Activated T-helper 1 cell treated with anti-CD3 and anti-CD28 coated beads, Interleukin-12 subunit alpha, Interleukin-12 subunit beta, Interleukin-2, Interleukin-4 antibody, amounts not matched to agents 30 ng/mL and 10 ng/mL and 1 ng/mL, durations not matched to agents 14 hours and 24 hours and 36 hours (primary cell): ENCODE data around the gene MAU2. TPM values are rescaled to one million over a fixed set of nuclear protein-coding genes. Genes with fewer than 3 reads are reported as not detected.

Source experiments
- DNase-seq: peaks from one replicate; pipeline ENCODE4 v3.0.0; 2021; ENCODE audit warnings: low spot score
- H3K27ac Mint-ChIP-seq: one replicate; pipeline ENCODE4 v1.8.0; 2021; ENCODE audit warnings: mild to moderate bottlenecking, mixed read lengths
- H3K27me3 Mint-ChIP-seq: one replicate; pipeline ENCODE4 v1.8.0; 2022; ENCODE audit warnings: mild to moderate bottlenecking, moderate library complexity, mixed read lengths; ENCODE audit not compliant: insufficient read depth
- H3K36me3 Mint-ChIP-seq: one replicate; pipeline ENCODE4 v1.8.0; 2021; ENCODE audit warnings: low read depth, mixed read lengths
- H3K4me1 Mint-ChIP-seq: one replicate; pipeline ENCODE4 v1.8.0; 2021; ENCODE audit warnings: low read depth, mixed read lengths
- H3K4me3 Mint-ChIP-seq: one replicate; pipeline ENCODE4 v1.8.0; 2021; ENCODE audit warnings: mild to moderate bottlenecking, moderate library complexity, mixed read lengths
- H3K9me3 Mint-ChIP-seq: one replicate; pipeline ENCODE4 v1.8.0; 2021; ENCODE audit warnings: mixed read lengths
- intact Hi-C: fragments of 100-400 bp; cut with micrococcal nuclease; formaldehyde crosslinking; loops from one replicate; pipeline ENCODE4 v1.15.1; 2024
- total RNA-seq: library from RNA; stranded (reverse); gene quantifications from 2 replicates; pipeline ENCODE4 v1.2.3, GENCODE V29; 2022

The MAU2 gene, protein sequence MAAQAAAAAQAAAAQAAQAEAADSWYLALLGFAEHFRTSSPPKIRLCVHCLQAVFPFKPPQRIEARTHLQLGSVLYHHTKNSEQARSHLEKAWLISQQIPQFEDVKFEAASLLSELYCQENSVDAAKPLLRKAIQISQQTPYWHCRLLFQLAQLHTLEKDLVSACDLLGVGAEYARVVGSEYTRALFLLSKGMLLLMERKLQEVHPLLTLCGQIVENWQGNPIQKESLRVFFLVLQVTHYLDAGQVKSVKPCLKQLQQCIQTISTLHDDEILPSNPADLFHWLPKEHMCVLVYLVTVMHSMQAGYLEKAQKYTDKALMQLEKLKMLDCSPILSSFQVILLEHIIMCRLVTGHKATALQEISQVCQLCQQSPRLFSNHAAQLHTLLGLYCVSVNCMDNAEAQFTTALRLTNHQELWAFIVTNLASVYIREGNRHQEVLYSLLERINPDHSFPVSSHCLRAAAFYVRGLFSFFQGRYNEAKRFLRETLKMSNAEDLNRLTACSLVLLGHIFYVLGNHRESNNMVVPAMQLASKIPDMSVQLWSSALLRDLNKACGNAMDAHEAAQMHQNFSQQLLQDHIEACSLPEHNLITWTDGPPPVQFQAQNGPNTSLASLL
- 71.4 and 73.4 TPM in 2 replicates for total RNA-seq

DNA sequence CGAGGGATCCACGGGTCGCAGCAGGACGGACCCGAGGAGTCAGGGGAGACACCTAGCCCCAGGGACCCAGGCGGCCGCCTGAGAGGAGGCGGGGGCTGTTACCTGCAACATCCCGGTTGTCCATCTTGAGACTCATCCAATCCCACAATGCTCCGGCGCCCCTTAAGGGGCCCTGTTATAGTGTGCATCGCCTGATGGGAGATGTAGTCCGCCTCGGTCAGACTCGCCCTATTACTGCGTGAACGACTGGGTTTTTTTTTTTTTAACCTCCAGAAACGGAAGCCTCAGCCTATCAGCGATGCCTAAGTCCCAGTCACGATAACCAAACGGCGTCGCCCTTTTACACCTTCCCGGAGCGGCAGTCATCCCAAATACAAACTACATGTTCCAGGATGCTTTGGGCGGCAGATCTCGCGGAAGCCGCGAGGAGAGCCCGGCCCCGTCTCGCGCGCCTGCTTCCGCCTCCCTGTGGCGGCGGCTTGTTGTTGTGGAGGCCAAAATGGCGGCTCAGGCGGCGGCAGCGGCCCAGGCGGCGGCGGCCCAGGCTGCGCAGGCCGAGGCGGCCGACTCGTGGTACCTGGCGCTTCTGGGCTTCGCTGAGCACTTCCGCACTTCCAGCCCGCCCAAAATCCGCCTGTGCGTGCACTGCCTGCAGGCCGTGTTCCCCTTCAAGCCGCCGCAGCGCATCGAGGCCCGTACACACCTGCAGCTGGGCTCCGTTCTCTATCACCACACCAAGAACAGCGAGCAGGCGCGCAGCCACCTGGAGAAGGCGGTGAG is at the start of gene MAU2, which contains the start of gene SUGP1:
MAU2 (plus strand) TSS at position 469 of the 780 bp plus-strand sequence; CDS start at position 500, 31 bp downstream.
SUGP1 (minus strand) TSS at position 149 of the 780 bp plus-strand sequence; CDS start at position 136, 13 bp downstream.
- H3K4me1 Mint-ChIP-seq, result peaks cover 20% of the 10 kb centered on the region
- H3K9me3 Mint-ChIP-seq, result no peaks in the 10 kb centered on the region
- peak within 1 kb of the TSS; percentile 94 for H3K4me3 Mint-ChIP-seq
- H3K27ac Mint-ChIP-seq, result peak within 1 kb of the TSS; percentile 98
- H3K27me3 Mint-ChIP-seq, result no peaks in the 10 kb centered on the region
- intact Hi-C loops, result loop anchor here (1.0 to 5.0 kb wide), 12 partner anchors 41 to 684 kb away; partner anchors contain the start of genes ARMC6, BORCS8, COPE and DDX49
- peak; percentile 89 for DNase-seq
- H3K36me3 Mint-ChIP-seq, result peaks cover 22% of the 10 kb centered on the region

DNA sequence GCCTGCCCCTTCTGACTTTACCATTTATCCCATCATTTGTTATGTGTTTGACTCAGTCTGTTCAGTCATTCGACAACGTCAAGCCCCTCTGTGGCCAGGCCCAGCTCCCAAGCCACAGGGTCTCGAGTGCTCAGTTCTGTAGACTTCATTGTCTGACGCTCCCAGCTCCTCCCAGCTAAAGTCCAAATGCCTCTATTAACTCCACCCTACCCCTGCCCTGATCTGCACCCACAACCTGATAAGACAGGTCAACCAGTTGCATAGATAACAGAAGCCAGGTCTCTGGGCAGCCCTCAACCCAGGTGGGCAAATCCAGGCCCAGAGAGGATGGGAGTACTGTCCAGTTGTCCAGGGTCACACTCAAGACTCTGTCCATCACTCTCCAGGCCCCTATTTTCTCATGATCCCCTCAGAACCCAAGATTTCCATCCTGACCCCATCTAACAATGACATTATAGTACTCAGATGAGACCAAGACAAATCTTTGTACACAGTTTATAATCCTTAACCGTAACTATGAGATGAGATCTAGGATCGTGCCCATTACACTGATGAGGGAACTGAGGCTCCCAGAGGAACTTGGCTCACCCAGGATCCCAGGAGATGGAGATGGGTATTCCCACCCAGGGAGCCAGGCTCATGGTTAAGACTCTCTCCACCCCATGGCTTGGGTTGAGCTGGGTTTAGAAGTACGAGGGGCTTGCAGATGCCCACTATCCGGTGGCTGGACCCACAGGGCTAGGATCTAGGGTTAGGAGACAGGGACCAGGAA is 48.6 kb upstream of the MAU2 start:
- no peak overlapping the region for H3K27ac Mint-ChIP-seq
- DNase-seq, result no peak
- intact Hi-C loops, result no loop called here

DNA sequence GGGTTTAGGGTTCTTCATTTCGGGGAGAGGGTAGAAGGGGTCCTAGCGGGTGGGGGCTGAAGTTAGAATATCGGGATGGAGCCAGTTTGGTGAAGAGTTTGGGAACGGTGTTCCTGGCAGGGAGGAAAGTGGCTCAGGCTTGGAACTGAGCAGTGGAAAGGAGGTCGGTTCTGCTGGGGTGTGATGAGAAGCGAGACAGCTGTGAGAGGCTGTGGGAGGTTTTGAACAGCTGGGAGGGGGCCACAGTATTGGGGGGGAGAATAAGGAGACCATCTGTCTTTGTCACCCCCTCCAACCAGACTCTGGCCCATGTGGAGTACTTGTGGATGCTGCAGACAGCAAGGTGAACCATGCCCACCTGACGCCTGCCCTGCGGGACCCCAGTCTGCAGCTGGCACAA is 46.5 kb upstream of the MAU2 start:
- Mint-ChIP-seq H3K36me3 (peaks cover 21% of the 10 kb centered on the region), H3K27ac (no peak overlapping the region), H3K9me3 (no peaks in the 10 kb centered on the region), H3K4me3 (no peak overlapping the region), H3K27me3 (peaks cover 21% of the 10 kb centered on the region), H3K4me1 (no peaks in the 10 kb centered on the region)
- intact Hi-C loops, result no loop called here
- DNase-seq, result no peak

More for the DNA sequence above, 48.6 kb upstream of the MAU2 start:
- H3K9me3 Mint-ChIP-seq, result no peaks in the 10 kb centered on the region
- H3K4me3 Mint-ChIP-seq, result no peak overlapping the region
- peaks cover 24% of the 10 kb centered on the region for H3K27me3 Mint-ChIP-seq
- peaks cover 11% of the 10 kb centered on the region for H3K36me3 Mint-ChIP-seq
- no peaks in the 10 kb centered on the region for H3K4me1 Mint-ChIP-seq

DNA sequence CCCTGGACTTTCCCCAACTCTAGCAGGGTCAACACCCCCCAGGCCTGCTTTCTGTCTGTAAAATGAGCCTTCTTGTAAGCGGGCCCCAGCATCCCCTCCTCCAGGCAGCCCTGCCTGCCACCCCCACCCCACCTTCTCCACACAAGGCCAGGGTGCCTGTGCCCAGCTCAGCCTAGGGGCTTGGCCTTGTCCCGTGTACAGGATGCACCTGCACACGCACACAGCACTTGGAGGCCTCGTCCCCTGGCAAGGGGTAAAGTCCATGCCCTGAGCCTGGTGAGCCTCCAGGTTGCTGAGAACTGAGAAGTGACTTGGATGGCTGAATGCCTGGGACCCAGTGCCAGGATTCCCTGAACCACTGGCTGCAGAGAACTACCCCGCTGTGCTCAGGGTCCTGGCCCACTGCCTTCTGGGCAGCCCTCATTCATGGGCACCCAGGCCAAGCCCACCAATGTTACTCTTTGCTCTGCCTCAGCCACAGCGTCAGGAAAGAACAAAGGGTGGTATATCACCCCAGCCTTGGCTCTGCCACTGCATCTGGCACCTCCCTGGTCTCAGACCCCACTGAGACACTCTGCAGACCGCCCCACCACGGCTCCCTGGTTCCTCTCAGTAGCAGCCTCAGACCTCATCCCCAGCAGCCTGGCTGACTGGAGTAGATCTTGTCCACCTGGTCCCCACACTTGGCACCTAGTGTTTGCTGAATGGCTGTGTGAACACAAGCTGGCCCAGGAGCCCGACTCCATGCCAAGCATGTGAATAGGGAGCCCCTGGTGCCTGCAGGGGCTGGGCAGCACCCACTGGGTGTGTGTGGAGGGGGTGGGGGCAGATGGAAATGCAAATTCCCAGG is 45.7 kb upstream of the MAU2 start:
- peaks cover 21% of the 10 kb centered on the region for H3K36me3 Mint-ChIP-seq
- H3K4me3 Mint-ChIP-seq, result no peak overlapping the region
- no peaks in the 10 kb centered on the region for H3K9me3 Mint-ChIP-seq
- DNase-seq, result no peak
- no peaks in the 10 kb centered on the region for H3K4me1 Mint-ChIP-seq
- intact Hi-C loops, result no loop called here
- H3K27me3 Mint-ChIP-seq, result peaks cover 21% of the 10 kb centered on the region
- no peak overlapping the region for H3K27ac Mint-ChIP-seq

DNA sequence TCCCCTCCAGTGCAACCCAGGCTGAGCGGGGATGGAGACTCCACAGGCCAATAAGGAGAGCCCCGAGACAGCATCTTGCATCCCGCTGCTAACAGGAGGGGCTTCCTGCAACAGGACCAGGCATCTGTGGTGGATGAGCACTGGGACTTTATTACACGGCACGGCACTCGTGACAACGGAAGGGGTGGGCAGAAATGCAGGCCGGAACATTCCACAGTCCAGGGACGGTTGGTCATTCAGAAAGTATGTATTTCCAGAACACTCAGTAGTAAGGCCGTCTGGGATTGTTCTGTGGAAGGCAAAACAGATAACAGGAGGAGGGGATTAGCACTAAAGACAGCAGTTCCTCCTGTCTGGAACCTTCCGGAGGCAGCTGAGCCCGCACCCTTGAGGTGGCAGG is 44.2 kb upstream of the MAU2 start:
- no peak for DNase-seq
- Mint-ChIP-seq H3K27ac (no peak overlapping the region), H3K4me1 (no peaks in the 10 kb centered on the region), H3K9me3 (no peaks in the 10 kb centered on the region), H3K4me3 (no peak overlapping the region), H3K36me3 (peaks cover 27% of the 10 kb centered on the region), H3K27me3 (peaks cover 20% of the 10 kb centered on the region)
- intact Hi-C loops, result no loop called here

DNA sequence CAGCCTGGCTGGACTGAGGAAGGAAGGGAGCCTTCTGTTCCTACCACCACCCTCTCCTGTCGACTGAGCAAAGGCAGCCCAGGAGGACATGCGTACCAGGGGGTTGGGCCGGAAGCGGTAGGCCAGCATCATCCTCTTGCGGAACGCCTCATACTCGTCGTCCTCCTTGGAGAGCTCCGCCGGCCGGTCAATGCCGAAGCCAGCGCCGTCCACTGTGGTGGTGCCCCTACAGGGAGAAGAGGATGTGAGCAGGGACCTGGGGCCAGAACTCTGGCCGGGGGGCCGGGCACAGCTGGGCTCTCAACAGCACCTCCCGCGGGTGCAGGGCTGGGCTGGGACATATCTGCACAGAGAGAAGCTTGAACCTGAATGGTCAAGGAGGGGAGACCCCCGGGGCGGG is 43.8 kb upstream of the MAU2 start:
- Mint-ChIP-seq H3K27me3 (peaks cover 18% of the 10 kb centered on the region), H3K4me1 (no peaks in the 10 kb centered on the region), H3K9me3 (no peaks in the 10 kb centered on the region), H3K27ac (no peak overlapping the region), H3K36me3 (peaks cover 30% of the 10 kb centered on the region), H3K4me3 (no peak overlapping the region)
- intact Hi-C loops, result no loop called here
- DNase-seq, result no peak

DNA sequence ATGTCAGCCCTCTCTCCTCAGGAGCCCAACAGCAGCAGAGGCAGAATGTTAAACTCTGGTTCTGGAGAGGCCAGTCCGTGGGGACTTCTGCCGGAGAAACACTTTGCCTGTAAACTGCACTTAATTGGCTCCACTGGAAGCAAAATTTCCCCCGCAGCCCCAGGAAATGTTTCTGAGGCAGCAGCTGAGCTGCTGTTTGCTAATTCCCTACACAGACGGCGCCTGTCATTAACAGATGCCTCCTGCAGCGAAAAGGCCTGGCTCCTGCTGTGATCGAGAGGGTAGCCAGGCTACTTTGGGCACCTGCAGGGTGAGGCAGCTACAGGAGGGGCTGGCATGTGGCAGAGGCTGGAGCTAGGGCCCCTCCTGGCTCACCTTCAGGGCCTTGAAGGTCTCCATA is 42.3 kb upstream of the MAU2 start:
- no peaks in the 10 kb centered on the region for H3K4me1 Mint-ChIP-seq
- H3K27ac Mint-ChIP-seq, result no peak overlapping the region
- peaks cover 10% of the 10 kb centered on the region for H3K27me3 Mint-ChIP-seq
- no peak overlapping the region for H3K4me3 Mint-ChIP-seq
- intact Hi-C loops, result no loop called here
- H3K36me3 Mint-ChIP-seq, result peaks cover 27% of the 10 kb centered on the region
- H3K9me3 Mint-ChIP-seq, result no peaks in the 10 kb centered on the region
- DNase-seq, result no peak

DNA sequence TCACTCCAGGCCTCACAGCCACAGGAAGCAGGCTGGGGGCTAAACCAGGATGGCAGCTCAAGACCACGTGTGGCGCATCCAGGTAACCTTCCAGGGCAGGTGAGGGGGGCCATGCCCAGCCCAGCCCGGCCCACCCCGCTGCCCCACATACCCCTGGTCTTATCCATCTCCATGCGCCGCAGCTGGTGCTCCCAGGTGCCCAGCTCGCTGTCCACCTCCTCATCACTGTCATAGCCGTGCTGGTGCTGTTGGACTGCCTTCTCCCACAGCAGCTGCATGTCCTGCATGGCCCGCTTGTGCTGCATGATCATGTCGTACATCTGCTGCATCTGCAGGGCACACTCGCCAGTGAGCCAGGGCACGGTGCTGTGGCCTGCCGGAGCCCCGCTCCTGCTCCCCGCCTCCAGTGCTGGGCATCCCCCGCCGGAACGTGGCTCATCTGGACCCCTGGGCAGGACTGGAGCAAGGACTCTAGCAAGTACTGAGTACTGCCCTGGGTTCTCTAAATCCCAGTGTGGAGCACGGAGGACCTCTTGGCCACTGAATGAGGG is 41.5 kb upstream of the MAU2 start:
- intact Hi-C loops, result no loop called here
- Mint-ChIP-seq H3K27me3 (peaks cover 1% of the 10 kb centered on the region), H3K27ac (no peak overlapping the region), H3K36me3 (peaks cover 24% of the 10 kb centered on the region), H3K4me1 (no peaks in the 10 kb centered on the region), H3K4me3 (no peak overlapping the region), H3K9me3 (no peaks in the 10 kb centered on the region)
- DNase-seq, result no peak

DNA sequence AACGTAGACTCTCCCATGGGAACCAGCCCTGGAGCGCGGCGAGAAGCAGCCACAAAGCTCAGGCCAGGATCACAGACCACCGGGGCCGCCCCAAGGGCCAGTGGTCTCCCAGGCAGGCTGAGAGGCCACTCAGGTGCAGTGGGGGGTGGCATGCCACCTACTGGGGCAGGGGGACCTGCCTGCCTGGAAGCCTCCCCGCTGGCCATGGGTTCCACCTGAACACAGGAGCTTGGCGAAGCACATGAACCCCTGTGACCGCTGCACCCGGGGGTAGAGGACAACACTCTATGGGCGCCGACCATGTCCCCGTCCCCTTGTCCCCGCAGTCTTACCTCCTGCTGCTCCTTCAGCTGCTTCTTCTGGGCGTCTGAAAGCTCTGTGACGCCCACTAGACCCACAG is 40.8 kb upstream of the MAU2 start:
- DNase-seq, result no peak
- H3K27me3 Mint-ChIP-seq, result no peaks in the 10 kb centered on the region
- no peaks in the 10 kb centered on the region for H3K9me3 Mint-ChIP-seq
- intact Hi-C loops, result no loop called here
- peaks cover 29% of the 10 kb centered on the region for H3K36me3 Mint-ChIP-seq
- no peak overlapping the region for H3K4me3 Mint-ChIP-seq
- H3K4me1 Mint-ChIP-seq, result no peaks in the 10 kb centered on the region
- no peak overlapping the region for H3K27ac Mint-ChIP-seq

DNA sequence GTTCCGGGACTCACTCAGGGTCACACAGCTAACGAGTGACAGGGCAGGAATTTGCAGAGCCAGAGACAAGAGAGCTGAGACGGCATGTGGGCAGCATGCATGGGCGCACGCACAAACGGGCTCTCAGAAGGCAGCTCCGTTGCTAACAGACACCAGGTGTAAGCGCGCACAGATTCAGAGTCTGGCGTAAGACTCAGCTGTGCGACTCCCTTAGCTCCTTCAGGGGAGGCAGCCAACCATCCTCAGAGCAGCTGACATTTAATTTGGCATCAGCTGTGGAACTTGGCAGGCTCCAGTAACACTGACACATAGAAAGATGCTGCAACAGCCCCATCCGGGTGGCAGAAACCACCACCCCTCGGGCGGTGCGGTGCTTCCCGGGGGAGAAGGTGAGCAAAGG is 40.1 kb upstream of the MAU2 start:
- peaks cover 31% of the 10 kb centered on the region for H3K36me3 Mint-ChIP-seq
- no peaks in the 10 kb centered on the region for H3K27me3 Mint-ChIP-seq
- no peak for DNase-seq
- intact Hi-C loops, result no loop called here
- H3K4me3 Mint-ChIP-seq, result no peak overlapping the region
- no peak overlapping the region for H3K27ac Mint-ChIP-seq
- no peaks in the 10 kb centered on the region for H3K9me3 Mint-ChIP-seq
- H3K4me1 Mint-ChIP-seq, result no peaks in the 10 kb centered on the region

DNA sequence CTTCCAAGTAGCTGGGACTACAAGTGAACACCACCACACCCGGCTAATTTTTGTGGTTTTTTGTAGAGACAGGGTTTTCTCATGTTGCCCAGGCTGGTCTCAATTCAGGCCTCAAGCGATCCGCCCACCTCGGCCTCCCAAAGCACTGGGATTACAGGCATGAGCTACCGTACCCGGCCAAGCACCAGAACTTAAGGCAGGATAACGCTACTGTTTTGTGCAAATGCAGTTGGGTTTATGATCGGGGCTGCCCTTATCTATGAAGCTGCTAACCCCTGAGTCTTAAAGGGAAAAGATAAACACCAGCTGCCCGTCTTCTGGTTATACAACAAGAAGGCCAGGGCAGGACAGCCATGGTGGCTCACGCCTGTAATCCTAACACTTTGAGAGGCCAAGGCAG is 34.9 kb upstream of the MAU2 start:
- Mint-ChIP-seq H3K4me3 (no peak overlapping the region), H3K4me1 (no peaks in the 10 kb centered on the region), H3K9me3 (no peaks in the 10 kb centered on the region), H3K27me3 (no peaks in the 10 kb centered on the region), H3K36me3 (peaks cover 17% of the 10 kb centered on the region), H3K27ac (no peak overlapping the region)
- intact Hi-C loops, result no loop called here
- DNase-seq, result no peak
